IPS DF 4.7 (cell line): ENCODE results near the gene UCKL1.

Experiments
- DNase-seq: peaks from one replicate; pipeline ENCODE4 v3.0.0-alpha.2; 2013; ENCODE audit warnings: low spot score; ENCODE audit errors: extremely low read depth

UCKL1 gene

GRCh38 chr20:63892402-63892801 lies 63.8 kb downstream of the UCKL1 start:
- DNase-seq, result no peak

- no peak for DNase-seq
Observed at GRCh38 chr20:63891061-63892002, 64.9 kb downstream of the UCKL1 start.

- no peak for DNase-seq
Observed at GRCh38 chr20:63890616-63891015, 65.6 kb downstream of the UCKL1 start.

GRCh38 chr20:63890201-63890576 lies 66.0 kb downstream of the UCKL1 start:
- DNase-seq, result no peak
